GM12878 (cell line): ENCODE results near the gene SRSF10. TPM values are rescaled to one million over a fixed set of nuclear protein-coding genes. Genes with fewer than 3 reads are reported as not detected.

ENCODE experiments used
- IKZF2 ChIP-seq, 2 experiments: fragments of 450-650 bp; IDR thresholded peaks; 2 replicates each; pipeline ENCODE4 v1.6.1; 2017; ENCODE audit warnings: mild to moderate bottlenecking in 2 of 2, moderate library complexity in 2 of 2
- PAX8 ChIP-seq: fragments of 450-650 bp; IDR thresholded peaks from 2 replicates; pipeline ENCODE4 v1.6.1; 2017; ENCODE audit warnings: mild to moderate bottlenecking, moderate library complexity
- polyA plus RNA-seq, 11 experiments: library from polyadenylated mRNA; depleted of rRNA in 4 of 11; unstranded in 6 of 11; stranded (reverse) in 5 of 11; fragments of >200 nt; fragmentation: Nextera tagmentation in 4 of 11; fragmentation: Illumina TruSeq in 1 of 11; extraction: Ambion mirVana in 4 of 11; extraction: Trizol in 1 of 11; gene quantifications; 1 replicate in 1 of 11; 2 replicates in 10 of 11; pipeline versions ENCODE4 v1.2.1 to v1.2.3, GENCODE V29; 2011 to 2016; ENCODE audit warnings: inconsistent platforms in 2 of 11, missing spikeins in 2 of 11, low read depth in 1 of 11
- total RNA-seq, 4 experiments: library from RNA; depleted of rRNA in 3 of 4; stranded (reverse); fragments of >200 nt in 3 of 4; fragmentation: Illumina TruSeq in 1 of 4; extraction: Trizol in 1 of 4; gene quantifications; 2 replicates each; pipeline versions ENCODE4 v1.2.1 to v1.2.3, GENCODE V29; 2013 to 2021
- TF ChIP-seq, protein P1 (sequence below): fragments of 450-650 bp; IDR thresholded peaks from 2 replicates; pipeline ENCODE4 v1.6.1; 2017; ENCODE audit warnings: mild to moderate bottlenecking, moderate library complexity
- TF ChIP-seq, protein P2 (sequence below): fragments of 450-650 bp; formaldehyde crosslinking; IDR thresholded peaks from 2 replicates; pipeline ENCODE4 v1.4.0; 2022; ENCODE audit warnings: mild to moderate bottlenecking, moderate library complexity
- TF ChIP-seq, protein P3 (sequence below): IDR thresholded peaks from 2 replicates; pipeline ENCODE4 v1.6.1; 2012; ENCODE audit warnings: low read length, inconsistent platforms
- TF ChIP-seq, protein P4 (sequence below): fragments of 450-650 bp; IDR thresholded peaks from 2 replicates; pipeline ENCODE4 v1.6.1; 2016; ENCODE audit warnings: mild to moderate bottlenecking
- TF ChIP-seq, protein P5 (sequence below): fragments of 450-650 bp; IDR thresholded peaks from 2 replicates; pipeline ENCODE4 v1.6.1; 2017; ENCODE audit warnings: mild to moderate bottlenecking, moderate library complexity

SRSF10 gene
- total and polyA plus RNA-seq, 10 of the 15 experiments (the other 5 are each of a cell fraction or from before 2014, with no cell fraction given): 157 to 279 (median 222) TPM

DNA sequence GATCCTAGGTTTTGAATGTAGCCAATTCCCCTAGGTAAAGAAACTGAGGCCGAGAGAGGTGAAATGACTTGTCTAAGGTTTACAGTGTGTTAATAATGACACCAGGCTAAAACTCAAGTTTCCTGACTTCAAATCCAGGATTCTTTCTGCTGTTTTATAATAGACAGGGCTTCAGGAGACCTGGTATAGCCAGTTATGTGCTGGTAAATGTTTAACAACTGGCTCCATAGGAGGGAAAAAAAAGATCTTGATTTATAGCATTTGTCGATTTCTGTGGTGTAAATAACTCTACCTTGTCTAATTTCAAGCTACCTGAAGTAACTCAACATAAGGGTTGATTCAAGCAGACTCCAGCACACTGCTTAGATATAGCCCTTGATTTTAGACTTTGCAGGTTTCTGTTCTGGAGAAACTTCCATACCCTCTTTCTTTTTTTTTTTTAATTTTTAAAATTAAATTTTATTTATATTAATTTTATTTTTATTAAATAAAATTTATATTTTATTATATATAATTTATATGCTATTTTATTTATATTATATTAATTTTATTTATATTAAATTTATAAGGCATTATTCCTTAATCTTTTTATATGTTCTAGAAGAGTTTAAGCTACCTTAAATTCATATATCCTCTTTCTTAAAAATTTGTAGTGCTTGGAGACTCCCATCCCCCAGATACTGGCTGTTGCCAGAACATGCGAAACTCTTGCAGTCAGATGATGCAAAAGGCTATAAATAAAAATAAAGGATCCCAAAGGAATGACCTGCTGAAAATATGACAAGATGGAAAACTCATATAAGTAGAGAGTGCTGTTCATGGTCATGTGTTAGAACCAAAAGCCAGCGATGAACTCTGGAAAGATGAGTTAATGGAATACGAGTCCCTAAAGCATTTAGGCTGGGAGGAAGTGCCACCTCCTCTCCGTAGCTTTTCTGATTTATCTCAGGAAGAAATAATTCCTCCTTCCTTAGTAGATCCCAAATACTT lies 35.4 kb upstream of the SRSF10 start (continued):
- TF ChIP-seq, protein P1, sequence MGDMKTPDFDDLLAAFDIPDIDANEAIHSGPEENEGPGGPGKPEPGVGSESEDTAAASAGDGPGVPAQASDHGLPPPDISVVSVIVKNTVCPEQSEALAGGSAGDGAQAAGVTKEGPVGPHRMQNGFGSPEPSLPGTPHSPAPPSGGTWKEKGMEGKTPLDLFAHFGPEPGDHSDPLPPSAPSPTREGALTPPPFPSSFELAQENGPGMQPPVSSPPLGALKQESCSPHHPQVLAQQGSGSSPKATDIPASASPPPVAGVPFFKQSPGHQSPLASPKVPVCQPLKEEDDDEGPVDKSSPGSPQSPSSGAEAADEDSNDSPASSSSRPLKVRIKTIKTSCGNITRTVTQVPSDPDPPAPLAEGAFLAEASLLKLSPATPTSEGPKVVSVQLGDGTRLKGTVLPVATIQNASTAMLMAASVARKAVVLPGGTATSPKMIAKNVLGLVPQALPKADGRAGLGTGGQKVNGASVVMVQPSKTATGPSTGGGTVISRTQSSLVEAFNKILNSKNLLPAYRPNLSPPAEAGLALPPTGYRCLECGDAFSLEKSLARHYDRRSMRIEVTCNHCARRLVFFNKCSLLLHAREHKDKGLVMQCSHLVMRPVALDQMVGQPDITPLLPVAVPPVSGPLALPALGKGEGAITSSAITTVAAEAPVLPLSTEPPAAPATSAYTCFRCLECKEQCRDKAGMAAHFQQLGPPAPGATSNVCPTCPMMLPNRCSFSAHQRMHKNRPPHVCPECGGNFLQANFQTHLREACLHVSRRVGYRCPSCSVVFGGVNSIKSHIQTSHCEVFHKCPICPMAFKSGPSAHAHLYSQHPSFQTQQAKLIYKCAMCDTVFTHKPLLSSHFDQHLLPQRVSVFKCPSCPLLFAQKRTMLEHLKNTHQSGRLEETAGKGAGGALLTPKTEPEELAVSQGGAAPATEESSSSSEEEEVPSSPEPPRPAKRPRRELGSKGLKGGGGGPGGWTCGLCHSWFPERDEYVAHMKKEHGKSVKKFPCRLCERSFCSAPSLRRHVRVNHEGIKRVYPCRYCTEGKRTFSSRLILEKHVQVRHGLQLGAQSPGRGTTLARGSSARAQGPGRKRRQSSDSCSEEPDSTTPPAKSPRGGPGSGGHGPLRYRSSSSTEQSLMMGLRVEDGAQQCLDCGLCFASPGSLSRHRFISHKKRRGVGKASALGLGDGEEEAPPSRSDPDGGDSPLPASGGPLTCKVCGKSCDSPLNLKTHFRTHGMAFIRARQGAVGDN: no peak
- TF ChIP-seq, protein P2, sequence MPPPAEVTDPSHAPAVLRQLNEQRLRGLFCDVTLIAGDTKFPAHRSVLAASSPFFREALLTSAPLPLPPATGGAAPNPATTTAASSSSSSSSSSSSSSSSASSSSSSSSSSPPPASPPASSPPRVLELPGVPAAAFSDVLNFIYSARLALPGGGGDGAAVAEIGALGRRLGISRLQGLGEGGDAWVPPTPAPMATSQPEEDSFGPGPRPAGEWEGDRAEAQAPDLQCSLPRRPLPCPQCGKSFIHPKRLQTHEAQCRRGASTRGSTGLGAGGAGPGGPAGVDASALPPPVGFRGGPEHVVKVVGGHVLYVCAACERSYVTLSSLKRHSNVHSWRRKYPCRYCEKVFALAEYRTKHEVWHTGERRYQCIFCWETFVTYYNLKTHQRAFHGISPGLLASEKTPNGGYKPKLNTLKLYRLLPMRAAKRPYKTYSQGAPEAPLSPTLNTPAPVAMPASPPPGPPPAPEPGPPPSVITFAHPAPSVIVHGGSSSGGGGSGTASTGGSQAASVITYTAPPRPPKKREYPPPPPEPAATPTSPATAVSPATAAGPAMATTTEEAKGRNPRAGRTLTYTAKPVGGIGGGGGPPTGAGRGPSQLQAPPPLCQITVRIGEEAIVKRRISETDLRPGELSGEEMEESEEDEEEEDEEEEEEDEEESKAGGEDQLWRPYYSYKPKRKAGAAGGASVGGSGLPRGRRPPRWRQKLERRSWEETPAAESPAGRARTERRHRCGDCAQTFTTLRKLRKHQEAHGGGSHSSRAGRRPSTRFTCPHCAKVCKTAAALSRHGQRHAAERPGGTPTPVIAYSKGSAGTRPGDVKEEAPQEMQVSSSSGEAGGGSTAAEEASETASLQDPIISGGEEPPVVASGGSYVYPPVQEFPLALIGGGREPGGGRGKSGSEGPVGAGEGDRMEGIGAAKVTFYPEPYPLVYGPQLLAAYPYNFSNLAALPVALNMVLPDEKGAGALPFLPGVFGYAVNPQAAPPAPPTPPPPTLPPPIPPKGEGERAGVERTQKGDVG (CRISPR knock-in tag): no peak
- TF ChIP-seq, protein P3, sequence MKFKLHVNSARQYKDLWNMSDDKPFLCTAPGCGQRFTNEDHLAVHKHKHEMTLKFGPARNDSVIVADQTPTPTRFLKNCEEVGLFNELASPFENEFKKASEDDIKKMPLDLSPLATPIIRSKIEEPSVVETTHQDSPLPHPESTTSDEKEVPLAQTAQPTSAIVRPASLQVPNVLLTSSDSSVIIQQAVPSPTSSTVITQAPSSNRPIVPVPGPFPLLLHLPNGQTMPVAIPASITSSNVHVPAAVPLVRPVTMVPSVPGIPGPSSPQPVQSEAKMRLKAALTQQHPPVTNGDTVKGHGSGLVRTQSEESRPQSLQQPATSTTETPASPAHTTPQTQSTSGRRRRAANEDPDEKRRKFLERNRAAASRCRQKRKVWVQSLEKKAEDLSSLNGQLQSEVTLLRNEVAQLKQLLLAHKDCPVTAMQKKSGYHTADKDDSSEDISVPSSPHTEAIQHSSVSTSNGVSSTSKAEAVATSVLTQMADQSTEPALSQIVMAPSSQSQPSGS: no peak
- no peak for TF ChIP-seq PAX8
- TF ChIP-seq IKZF2 (IDR thresholded peaks at IDR 0.05): no peak
- TF ChIP-seq, protein P4, sequence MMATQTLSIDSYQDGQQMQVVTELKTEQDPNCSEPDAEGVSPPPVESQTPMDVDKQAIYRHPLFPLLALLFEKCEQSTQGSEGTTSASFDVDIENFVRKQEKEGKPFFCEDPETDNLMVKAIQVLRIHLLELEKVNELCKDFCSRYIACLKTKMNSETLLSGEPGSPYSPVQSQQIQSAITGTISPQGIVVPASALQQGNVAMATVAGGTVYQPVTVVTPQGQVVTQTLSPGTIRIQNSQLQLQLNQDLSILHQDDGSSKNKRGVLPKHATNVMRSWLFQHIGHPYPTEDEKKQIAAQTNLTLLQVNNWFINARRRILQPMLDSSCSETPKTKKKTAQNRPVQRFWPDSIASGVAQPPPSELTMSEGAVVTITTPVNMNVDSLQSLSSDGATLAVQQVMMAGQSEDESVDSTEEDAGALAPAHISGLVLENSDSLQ: no peak
- TF ChIP-seq, protein P5, sequence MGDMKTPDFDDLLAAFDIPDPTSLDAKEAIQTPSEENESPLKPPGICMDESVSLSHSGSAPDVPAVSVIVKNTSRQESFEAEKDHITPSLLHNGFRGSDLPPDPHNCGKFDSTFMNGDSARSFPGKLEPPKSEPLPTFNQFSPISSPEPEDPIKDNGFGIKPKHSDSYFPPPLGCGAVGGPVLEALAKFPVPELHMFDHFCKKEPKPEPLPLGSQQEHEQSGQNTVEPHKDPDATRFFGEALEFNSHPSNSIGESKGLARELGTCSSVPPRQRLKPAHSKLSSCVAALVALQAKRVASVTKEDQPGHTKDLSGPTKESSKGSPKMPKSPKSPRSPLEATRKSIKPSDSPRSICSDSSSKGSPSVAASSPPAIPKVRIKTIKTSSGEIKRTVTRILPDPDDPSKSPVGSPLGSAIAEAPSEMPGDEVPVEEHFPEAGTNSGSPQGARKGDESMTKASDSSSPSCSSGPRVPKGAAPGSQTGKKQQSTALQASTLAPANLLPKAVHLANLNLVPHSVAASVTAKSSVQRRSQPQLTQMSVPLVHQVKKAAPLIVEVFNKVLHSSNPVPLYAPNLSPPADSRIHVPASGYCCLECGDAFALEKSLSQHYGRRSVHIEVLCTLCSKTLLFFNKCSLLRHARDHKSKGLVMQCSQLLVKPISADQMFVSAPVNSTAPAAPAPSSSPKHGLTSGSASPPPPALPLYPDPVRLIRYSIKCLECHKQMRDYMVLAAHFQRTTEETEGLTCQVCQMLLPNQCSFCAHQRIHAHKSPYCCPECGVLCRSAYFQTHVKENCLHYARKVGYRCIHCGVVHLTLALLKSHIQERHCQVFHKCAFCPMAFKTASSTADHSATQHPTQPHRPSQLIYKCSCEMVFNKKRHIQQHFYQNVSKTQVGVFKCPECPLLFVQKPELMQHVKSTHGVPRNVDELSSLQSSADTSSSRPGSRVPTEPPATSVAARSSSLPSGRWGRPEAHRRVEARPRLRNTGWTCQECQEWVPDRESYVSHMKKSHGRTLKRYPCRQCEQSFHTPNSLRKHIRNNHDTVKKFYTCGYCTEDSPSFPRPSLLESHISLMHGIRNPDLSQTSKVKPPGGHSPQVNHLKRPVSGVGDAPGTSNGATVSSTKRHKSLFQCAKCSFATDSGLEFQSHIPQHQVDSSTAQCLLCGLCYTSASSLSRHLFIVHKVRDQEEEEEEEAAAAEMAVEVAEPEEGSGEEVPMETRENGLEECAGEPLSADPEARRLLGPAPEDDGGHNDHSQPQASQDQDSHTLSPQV: no peak
